ENCODE measurements around the gene TLR1.

Gene TLR1

GRCh38 chr4:38837849-38838248 is 33.3 kb upstream of the TLR1 start:
- H3K79me2 ChIP-seq (ENCODE audit: insufficient read depth, low read length), result no peaks in the 10 kb centered on the region
- no peaks in the 10 kb centered on the region for H3K4me1 ChIP-seq (ENCODE audit: insufficient read depth, low read length)
- H3K9ac ChIP-seq (ENCODE audit: low read depth, low read length), result no peak overlapping the region
- no peaks in the 10 kb centered on the region for H3K9me3 ChIP-seq (ENCODE audit: insufficient read depth, low read length, severe bottlenecking)
- ATAC-seq (ENCODE audit: insufficient read depth, low read depth) (no peak), DNase-seq (no peak)
- no peaks in the 10 kb centered on the region for H3K36me3 ChIP-seq (ENCODE audit: insufficient read depth, low read length)
- no peaks in the 10 kb centered on the region for H4K20me1 ChIP-seq (ENCODE audit: insufficient read depth, low read length)
- no peak overlapping the region for H3K4me2 ChIP-seq (ENCODE audit: insufficient read depth, low read length)
- H3K4me3 ChIP-seq (ENCODE audit: low read depth in 1 of 2, low read length in 2 of 2), result no peak overlapping the region
- no peak overlapping the region for H2AFZ ChIP-seq (ENCODE audit: low read depth, low read length)
- H3K27ac ChIP-seq (ENCODE audit: low read length), result no peak overlapping the region
- TF ChIP-seq CTCF (IDR thresholded peaks at IDR 0.05; ENCODE audit: borderline replicate concordance, extremely low read depth, low read length, poor library complexity, severe bottlenecking) (no peak), EZH2 (IDR thresholded peaks at IDR 0.05; ENCODE audit: borderline replicate concordance, low read depth, low read length, severe bottlenecking) (no peak)
- H3K27me3 ChIP-seq (ENCODE audit: insufficient read depth, low read length, poor library complexity), result no peaks in the 10 kb centered on the region

GRCh38 chr4:38837334-38837733 is 32.7 kb upstream of the TLR1 start:
- H3K9me3 ChIP-seq (ENCODE audit: insufficient read depth, low read length, severe bottlenecking), result no peaks in the 10 kb centered on the region
- H3K27ac ChIP-seq (ENCODE audit: low read length), result no peak overlapping the region
- no peaks in the 10 kb centered on the region for H4K20me1 ChIP-seq (ENCODE audit: insufficient read depth, low read length)
- no peaks in the 10 kb centered on the region for H3K27me3 ChIP-seq (ENCODE audit: insufficient read depth, low read length, poor library complexity)
- no peak for TF ChIP-seq EZH2 (IDR thresholded peaks at IDR 0.05; ENCODE audit: borderline replicate concordance, low read depth, low read length, severe bottlenecking)
- TF ChIP-seq CTCF (IDR thresholded peaks at IDR 0.05; ENCODE audit: borderline replicate concordance, extremely low read depth, low read length, poor library complexity, severe bottlenecking), result no peak
- H3K4me3 ChIP-seq (ENCODE audit: low read depth in 1 of 2, low read length in 2 of 2), result no peak overlapping the region
- ATAC-seq (ENCODE audit: insufficient read depth, low read depth) (no peak), DNase-seq (no peak)
- no peak overlapping the region for H3K4me2 ChIP-seq (ENCODE audit: insufficient read depth, low read length)
- no peaks in the 10 kb centered on the region for H3K79me2 ChIP-seq (ENCODE audit: insufficient read depth, low read length)
- H2AFZ ChIP-seq (ENCODE audit: low read depth, low read length), result no peak overlapping the region
- H3K4me1 ChIP-seq (ENCODE audit: insufficient read depth, low read length), result no peaks in the 10 kb centered on the region
- no peaks in the 10 kb centered on the region for H3K36me3 ChIP-seq (ENCODE audit: insufficient read depth, low read length)
- no peak overlapping the region for H3K9ac ChIP-seq (ENCODE audit: low read depth, low read length)

GRCh38 chr4:38834570-38834969 is 30.0 kb upstream of the TLR1 start:
- Histone ChIP-seq H3K4me1 (ENCODE audit: insufficient read depth, low read length) (no peaks in the 10 kb centered on the region), H3K9me3 (ENCODE audit: insufficient read depth, low read length, severe bottlenecking) (no peaks in the 10 kb centered on the region), H3K4me3 (ENCODE audit: low read depth in 1 of 2, low read length in 2 of 2) (no peak overlapping the region), H3K4me2 (ENCODE audit: insufficient read depth, low read length) (no peak overlapping the region), H3K27me3 (ENCODE audit: insufficient read depth, low read length, poor library complexity) (no peaks in the 10 kb centered on the region), H3K9ac (ENCODE audit: low read depth, low read length) (no peak overlapping the region), H4K20me1 (ENCODE audit: insufficient read depth, low read length) (no peaks in the 10 kb centered on the region), H2AFZ (ENCODE audit: low read depth, low read length) (no peak overlapping the region), H3K27ac (ENCODE audit: low read length) (no peak overlapping the region), H3K36me3 (ENCODE audit: insufficient read depth, low read length) (no peaks in the 10 kb centered on the region), H3K79me2 (ENCODE audit: insufficient read depth, low read length) (no peaks in the 10 kb centered on the region)
- no peak for TF ChIP-seq CTCF (IDR thresholded peaks at IDR 0.05; ENCODE audit: borderline replicate concordance, extremely low read depth, low read length, poor library complexity, severe bottlenecking)
- no peak for TF ChIP-seq EZH2 (IDR thresholded peaks at IDR 0.05; ENCODE audit: borderline replicate concordance, low read depth, low read length, severe bottlenecking)
- no peak for ATAC-seq (ENCODE audit: insufficient read depth, low read depth)
- no peak for DNase-seq

Data from DND-41 (cell line).